ENCODE data around the gene TFB2M.

GRCh38 chr1:246511203-246511602 lies 54.9 kb downstream of the TFB2M start:
- TF ChIP-seq POLR2A (IDR thresholded peaks at IDR 0.05) (no peak), CTCF (IDR thresholded peaks at IDR 0.05) (no peak), EP300 (IDR thresholded peaks at IDR 0.05) (no peak)

Data from tibial nerve (tissue), 4 donors.